GM10266 (cell line): Measurements from ENCODE around the gene HOXD9.

Experiments
- DNase-seq: peaks from one replicate; pipeline ENCODE4 v3.0.0; 2012; ENCODE audit errors: extremely low spot score
- CTCF ChIP-seq: IDR thresholded peaks from 2 replicates; pipeline ENCODE4 v1.5.1; 2012; ENCODE audit warnings: mild to moderate bottlenecking, low read depth; ENCODE audit not compliant: control insufficient read depth, insufficient read depth; ENCODE audit errors: missing control alignments

Gene HOXD9

GRCh38 chr2:176136374-176137251 is 14.1 kb downstream of the HOXD9 start:
- no peak for DNase-seq
- no peak for TF ChIP-seq CTCF

GRCh38 chr2:176137252-176137580 is 14.7 kb downstream of the HOXD9 start:
- no peak for DNase-seq
- no peak for TF ChIP-seq CTCF

- no peak for DNase-seq
- TF ChIP-seq CTCF, result no peak
These were observed 15.4 kb downstream of the HOXD9 start for GRCh38 chr2:176137906-176138305.

GRCh38 chr2:176138526-176138922 is 16.0 kb downstream of the HOXD9 start:
- DNase-seq, result no peak
- TF ChIP-seq CTCF, result no peak

GRCh38 chr2:176138923-176139660 is 16.6 kb downstream of the HOXD9 start:
- no peak for DNase-seq
- no peak for TF ChIP-seq CTCF

GRCh38 chr2:176139661-176140512 is 17.4 kb downstream of the HOXD9 start:
- no peak for DNase-seq
- no peak for TF ChIP-seq CTCF
